ENCODE data around the gene SREBF2.
A peak's percentile ranks its signal among the peaks of the same experiment; 100 is the strongest.
"Not testable (repeated sequence)": the region's sequence is repeated elsewhere in the genome, so short reads cannot be mapped to it uniquely, and the experiment has no call there.

SREBF2 gene

GRCh38 chr22:41943661-41944209, 110.8 kb downstream of the SREBF2 start:
- peak in 4 of 56 donors; percentile 9 to 44 (median 16) for DNase-seq

GRCh38 chr22:41946629-41947423, 113.9 kb downstream of the SREBF2 start, which contains the start of gene CENPM:
Gene CENPM (minus strand): TSS chr22:41947152. CDS start chr22:41947076, 76 bp downstream.
- peak; percentile 63 to 97 (median 92) for DNase-seq

GRCh38 chr22:41947424-41948080, 114.6 kb downstream of the SREBF2 start:
- DNase-seq, result no peak

- no peak for DNase-seq
These were observed 115.2 kb downstream of the SREBF2 start for GRCh38 chr22:41948142-41948541.

- not testable (repeated sequence) for DNase-seq
These were observed 116.0 kb downstream of the SREBF2 start for GRCh38 chr22:41948928-41949296.

- no peak for DNase-seq
These were observed 116.5 kb downstream of the SREBF2 start for GRCh38 chr22:41949297-41949965.

GRCh38 chr22:41951898-41952474, 119.1 kb downstream of the SREBF2 start, which contains the start of gene SMIM45:
Gene SMIM45 (plus strand): TSS chr22:41952150.
- peak; percentile 18 to 97 (median 83) for DNase-seq

GRCh38 chr22:41952713-41953112, 119.8 kb downstream of the SREBF2 start:
- peak in 1 of 56 donors; percentile 43 for DNase-seq
